Stimulated activated CD8-positive, alpha-beta memory T cell treated with anti-CD3 and anti-CD28 coated beads, Interleukin-7, amount 100 ng/mL, for 48 hours (primary cell): ENCODE data around the gene ARF4.

Source experiments
- DNase-seq, 2 donors: peaks; one replicate each; pipeline ENCODE4 v3.0.0-alpha.2; 2020; ENCODE audit warnings: low read depth in 1 of 2; ENCODE audit errors: extremely low read depth in 1 of 2

ARF4 gene

DNA sequence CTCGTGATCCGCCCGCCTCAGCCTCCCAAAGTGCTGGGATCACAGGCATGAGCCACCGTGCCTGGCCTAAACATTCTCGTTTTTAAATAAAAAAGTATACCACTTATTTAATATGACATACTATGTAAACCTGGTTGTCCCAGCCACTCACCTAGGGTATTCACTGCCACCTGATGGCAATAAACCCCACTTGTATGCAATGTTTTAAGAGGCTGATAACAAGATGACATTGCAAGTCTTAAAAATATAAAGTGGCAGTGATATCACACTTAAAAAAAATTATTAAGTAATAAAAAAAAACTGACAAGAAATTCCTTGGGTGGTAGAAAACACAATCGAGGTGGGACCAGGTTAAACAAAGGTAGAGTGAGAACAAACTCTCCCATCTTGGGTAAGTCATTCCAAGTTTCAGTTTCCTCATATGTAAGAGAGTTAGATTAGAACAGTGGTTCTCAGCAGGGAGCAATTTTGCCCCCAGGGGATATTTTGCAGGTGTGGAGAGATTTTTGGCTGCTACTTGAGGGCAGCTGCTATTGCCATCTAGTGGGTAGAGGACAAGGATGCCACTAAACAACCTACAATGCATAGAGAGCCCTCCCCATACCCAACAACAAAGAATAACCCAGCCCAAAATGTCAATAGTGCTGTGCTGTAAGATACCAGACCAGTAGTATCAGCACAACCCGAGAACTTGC, 14.5 kb downstream of the ARF4 start:
- DNase-seq: no peak

- no peak for DNase-seq
Observed at GRCh38 chr3:57577801-57578200, 19.3 kb downstream of the ARF4 start.

DNA sequence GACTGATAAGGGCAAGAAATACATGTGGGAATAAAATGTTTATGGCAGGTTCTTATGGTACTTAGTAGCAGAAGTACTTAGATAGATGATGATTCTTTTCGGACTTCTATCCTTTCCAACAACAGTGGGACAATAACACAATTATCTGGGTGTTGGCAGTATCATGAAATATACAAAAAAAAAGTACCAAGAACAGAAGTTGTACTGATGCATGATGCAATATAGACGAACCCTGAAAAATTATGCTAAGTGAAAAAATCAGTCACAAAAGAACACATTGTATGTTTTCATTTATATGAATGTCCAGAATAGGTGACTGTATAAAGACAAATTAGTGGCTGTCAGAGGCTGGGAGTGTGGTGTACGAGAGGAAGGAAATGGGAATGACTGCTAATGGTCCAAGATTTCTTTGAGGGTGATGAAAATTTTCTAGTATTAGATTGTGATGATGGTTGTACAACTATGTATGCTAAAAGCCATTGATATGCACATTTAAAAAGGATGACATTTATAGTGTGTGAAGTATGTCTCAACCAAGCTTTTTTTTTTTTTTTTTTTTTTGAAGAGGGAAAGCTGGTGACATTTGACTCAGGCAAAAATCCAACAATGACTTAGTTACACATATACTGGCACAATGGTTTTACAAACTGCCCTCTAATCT, 21.0 kb downstream of the ARF4 start:
- no peak for DNase-seq

- DNase-seq: no peak
Observed at GRCh38 chr3:57572096-57572495, 25.0 kb downstream of the ARF4 start.

GRCh38 chr3:57570878-57571277, 26.3 kb downstream of the ARF4 start:
- DNase-seq: no peak

GRCh38 chr3:57569859-57570450, 27.2 kb downstream of the ARF4 start:
- DNase-seq: no peak

DNA sequence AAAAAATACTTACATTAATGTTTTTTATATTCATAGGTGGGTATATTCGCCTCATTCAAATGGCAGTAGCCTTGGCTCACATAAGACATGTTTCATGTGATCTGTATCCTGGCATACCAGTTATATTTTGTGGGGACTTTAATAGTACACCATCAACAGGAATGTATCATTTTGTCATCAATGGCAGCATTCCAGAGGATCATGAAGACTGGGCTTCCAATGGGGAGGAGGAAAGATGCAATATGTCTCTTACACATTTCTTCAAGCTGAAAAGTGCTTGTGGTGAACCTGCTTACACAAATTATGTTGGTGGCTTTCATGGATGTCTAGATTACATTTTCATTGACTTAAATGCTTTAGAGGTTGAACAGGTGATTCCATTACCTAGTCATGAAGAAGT, 37.6 kb downstream of the ARF4 start:
- DNase-seq: no peak

DNA sequence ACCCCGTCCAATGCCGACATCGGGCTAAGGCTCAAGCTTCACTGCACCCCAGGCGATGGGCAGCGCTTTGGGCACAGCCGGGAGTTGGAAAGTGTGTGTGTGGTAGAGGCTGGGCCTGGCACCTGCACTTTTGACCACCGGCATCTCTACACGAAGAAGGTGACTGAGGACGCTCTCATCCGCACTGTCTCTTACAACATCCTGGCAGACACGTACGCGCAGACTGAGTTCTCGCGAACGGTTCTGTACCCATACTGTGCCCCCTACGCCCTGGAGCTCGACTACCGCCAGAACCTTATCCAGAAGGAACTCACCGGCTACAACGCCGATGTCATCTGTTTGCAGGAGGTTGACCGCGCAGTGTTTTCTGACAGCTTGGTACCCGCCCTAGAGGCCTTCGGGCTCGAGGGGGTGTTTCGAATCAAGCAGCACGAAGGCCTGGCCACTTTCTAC, 40.0 kb downstream of the ARF4 start:
- peak in 1 of 2 donors; percentile 34 for DNase-seq

- DNase-seq: no peak
Observed at GRCh38 chr3:57556459-57557084, 40.6 kb downstream of the ARF4 start.

GRCh38 chr3:57555738-57556458, 41.2 kb downstream of the ARF4 start, which contains the start of gene PDE12:
Gene PDE12, plus strand, starts transcription at chr3:57556274. Its CDS starts 106 bp downstream, at chr3:57556380.
- peak; percentile 65 to 77 for DNase-seq

DNA sequence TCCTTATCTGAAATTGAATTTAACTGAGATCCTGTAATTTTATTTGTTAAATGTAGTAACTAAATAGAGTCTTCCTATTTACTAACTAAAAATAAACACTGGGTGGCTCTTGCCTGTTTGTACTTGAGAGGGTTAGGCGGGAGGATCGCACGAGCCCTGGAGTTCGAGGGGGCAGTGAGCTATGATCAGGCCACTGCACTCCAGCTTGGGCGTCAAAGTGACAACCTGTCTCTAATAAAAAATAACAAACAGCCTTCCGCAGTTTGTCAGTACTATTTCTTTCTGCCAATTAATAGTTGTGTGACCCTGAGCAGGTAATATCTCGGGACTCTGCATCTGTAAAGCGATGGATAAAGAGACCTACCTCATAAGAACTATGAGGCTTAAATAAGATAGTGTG, 41.8 kb downstream of the ARF4 start:
- no peak for DNase-seq

GRCh38 chr3:57546616-57547015, 50.5 kb downstream of the ARF4 start:
- no peak for DNase-seq

GRCh38 chr3:57545636-57546268, 51.4 kb downstream of the ARF4 start:
- no peak for DNase-seq

DNA sequence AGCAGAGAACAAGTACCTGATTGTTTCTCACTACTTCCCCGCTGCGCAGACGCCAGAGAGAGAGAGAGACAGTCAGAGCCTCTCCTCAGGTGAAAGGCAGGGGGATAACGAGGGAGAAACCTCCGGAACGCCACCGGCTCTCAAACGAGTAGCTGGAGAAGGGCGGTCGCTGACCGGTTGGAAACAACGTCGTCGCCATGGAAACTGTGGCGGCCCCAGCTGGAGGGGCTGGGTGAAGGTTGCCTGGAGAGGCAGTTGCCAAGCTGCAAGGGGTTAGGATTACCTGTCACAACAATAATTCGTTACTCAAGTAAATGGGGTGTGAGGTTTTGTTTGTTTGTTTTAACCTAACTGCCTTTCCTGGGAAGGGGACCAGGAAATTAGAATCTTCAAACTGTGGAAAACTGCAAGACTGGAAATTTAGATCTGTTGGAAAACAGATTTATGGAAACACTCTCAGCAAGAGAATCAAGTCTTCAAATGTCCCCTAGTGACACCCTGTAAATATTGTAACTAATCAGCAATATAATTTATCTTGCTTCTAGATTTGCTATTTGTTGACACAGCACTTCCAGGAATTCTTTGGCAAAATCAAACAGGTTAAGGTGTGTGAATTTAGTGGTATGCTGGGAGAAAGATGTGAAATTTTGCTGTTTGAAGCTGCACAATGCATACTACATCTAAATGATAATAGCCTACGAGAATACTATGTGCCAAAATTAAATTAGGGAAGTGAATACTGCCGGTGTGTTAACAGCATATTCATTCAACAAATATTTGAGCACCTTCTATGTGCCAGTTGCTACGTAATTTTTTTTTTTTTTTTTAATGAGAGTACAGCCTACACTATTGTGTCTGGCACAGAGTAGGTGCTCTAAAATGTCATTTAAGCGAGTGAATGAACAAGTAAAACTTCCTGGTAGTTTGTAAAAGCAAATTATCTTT, 52.7 kb downstream of the ARF4 start, which contains the start of gene DNAH12:
Gene DNAH12, minus strand, starts transcription at position 164 of the 945 bp plus-strand sequence. CDS start 1,474 bp downstream, outside the sequence.
- no peak for DNase-seq

GRCh38 chr3:57538465-57538864, 58.7 kb downstream of the ARF4 start:
- no peak for DNase-seq

DNA sequence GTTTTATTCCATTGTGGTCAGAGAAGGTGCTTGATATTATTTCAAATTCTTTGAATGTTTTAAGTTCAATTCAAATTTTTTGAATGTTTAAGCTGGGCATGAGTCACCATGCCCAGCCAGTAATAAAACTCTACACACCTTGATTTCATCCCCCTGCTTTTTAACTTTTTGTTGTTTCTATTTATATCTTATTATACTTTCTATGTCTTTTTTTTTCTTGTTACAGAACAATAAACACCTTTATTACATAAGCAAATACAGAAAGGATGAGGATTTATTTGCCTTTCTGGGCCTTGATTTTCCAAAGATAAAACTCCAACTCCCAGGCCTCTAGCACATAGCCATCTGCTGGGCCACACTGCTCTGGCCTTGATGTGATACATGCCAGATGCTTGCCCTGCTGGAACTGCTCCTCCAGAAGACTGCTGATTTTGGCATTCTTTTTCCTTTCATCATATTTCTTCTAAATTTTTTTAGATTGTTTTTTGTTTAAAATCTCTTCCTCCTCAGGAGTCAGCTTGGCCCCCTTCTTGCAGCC, 67.0 kb downstream of the ARF4 start:
- no peak for DNase-seq
